ENCODE measurements around the gene SH3RF1. TPM values are rescaled to one million over a fixed set of nuclear protein-coding genes. Genes with fewer than 3 reads are reported as not detected.
A peak's percentile ranks its signal among the peaks of the same experiment; 100 is the strongest.

Gene SH3RF1
- total RNA-seq, 1 experiment from 2014 or later: 16.6 TPM

GRCh38 chr4:169229571-169230028, 41.2 kb downstream of the SH3RF1 start:
- Mint-ChIP-seq H3K36me3 (no peaks in the 10 kb centered on the region), H3K4me3 (no peak overlapping the region), H3K27me3 (ENCODE audit: low read depth) (no peaks in the 10 kb centered on the region), H3K27ac (no peak overlapping the region), H3K4me1 (peaks cover 9% of the 10 kb centered on the region), H3K9me3 (no peaks in the 10 kb centered on the region)
- no peak for DNase-seq (ENCODE audit: low spot score)
- no peak for TF ChIP-seq TEAD1 (CRISPR knock-in tag; IDR thresholded peaks at IDR 0.05)
- no peak for TF ChIP-seq ELF4 (CRISPR knock-in tag; IDR thresholded peaks at IDR 0.05; ENCODE audit: low read depth)
- no peak for TF ChIP-seq CTCF (IDR thresholded peaks at IDR 0.05)
- TF ChIP-seq TP53 (CRISPR knock-in tag; IDR thresholded peaks at IDR 0.05): no peak
- no peak for TF ChIP-seq SOX15 (CRISPR knock-in tag; IDR thresholded peaks at IDR 0.05)
- TF ChIP-seq STAT6 (CRISPR knock-in tag; conservative IDR thresholded peaks at IDR 0.05; ENCODE audit: low read depth): no peak
- no peak for TF ChIP-seq ERG (CRISPR knock-in tag; IDR thresholded peaks at IDR 0.05)
- POLR2A ChIA-PET: no interaction called here
- ATAC-seq: peak; percentile 44; the same call in 1 of the 2 replicates
- CTCF ChIA-PET: no interaction called here

- H3K4me3 Mint-ChIP-seq: no peak overlapping the region
- DNase-seq (ENCODE audit: low spot score): no peak
- H3K4me1 Mint-ChIP-seq: peaks cover 5% of the 10 kb centered on the region; the same call in 1 of the 2 replicates
- H3K9me3 Mint-ChIP-seq: no peaks in the 10 kb centered on the region
- no peak for ATAC-seq
- H3K27ac Mint-ChIP-seq: no peak overlapping the region
- ChIA-PET POLR2A (no interaction called here), CTCF (no interaction called here)
- no peaks in the 10 kb centered on the region for H3K27me3 Mint-ChIP-seq (ENCODE audit: low read depth)
- no peaks in the 10 kb centered on the region for H3K36me3 Mint-ChIP-seq
- TF ChIP-seq ZNF219 (CRISPR knock-in tag; IDR thresholded peaks at IDR 0.05; ENCODE audit: borderline replicate concordance) (no peak), ESRRA (CRISPR knock-in tag; IDR thresholded peaks at IDR 0.05; ENCODE audit: borderline replicate concordance) (no peak), TEAD1 (CRISPR knock-in tag; IDR thresholded peaks at IDR 0.05) (no peak), USF1 (CRISPR knock-in tag; IDR thresholded peaks at IDR 0.05) (no peak), MXD4 (CRISPR knock-in tag; IDR thresholded peaks at IDR 0.05; ENCODE audit: borderline replicate concordance) (no peak), E2F4 (CRISPR knock-in tag; IDR thresholded peaks at IDR 0.05; ENCODE audit: borderline replicate concordance, low read depth) (no peak), AR (CRISPR knock-in tag; IDR thresholded peaks at IDR 0.05) (no peak), ATF6 (CRISPR knock-in tag; IDR thresholded peaks at IDR 0.05) (no peak), CTCF (IDR thresholded peaks at IDR 0.05) (no peak), ZNF512 (CRISPR knock-in tag; IDR thresholded peaks at IDR 0.05; ENCODE audit: borderline replicate concordance) (no peak), SMAD4 (CRISPR knock-in tag; IDR thresholded peaks at IDR 0.05) (no peak), ZNF232 (CRISPR knock-in tag; IDR thresholded peaks at IDR 0.05) (no peak), ELF4 (CRISPR knock-in tag; IDR thresholded peaks at IDR 0.05; ENCODE audit: low read depth) (no peak)
Observed at GRCh38 chr4:169228076-169228475, 42.7 kb downstream of the SH3RF1 start.
